Caco-2 (cell line): ENCODE results near the gene HGD. TPM values are rescaled to one million over a fixed set of nuclear protein-coding genes. Genes with fewer than 3 reads are reported as not detected.

ENCODE experiments used
- BruUV-seq: library from RNA; stranded (reverse); fragments of 400-500 nt; replicated peaks from 2 replicates; lab custom pipeline; 2021; lab: Mats Ljungman, UMichigan
- CTCF ChIA-PET: fragments of 300-600 bp; sonication (Branson Sonifier 250); formaldehyde crosslinking; loops from one replicate; lab custom pipeline; 2022; ENCODE audit warnings: antibody characterized with exemption; lab: Charles Lee
- POLR2A ChIA-PET: fragments of 300-600 bp; sonication (Branson Sonifier 250); formaldehyde crosslinking; loops from one replicate; lab custom pipeline; 2022; ENCODE audit warnings: antibody characterized with exemption; lab: Charles Lee
- DNase-seq, 2 experiments: peaks; one replicate each; pipeline versions ENCODE4 v3.0.0 to v3.0.0-alpha.2; 2020 to 2022
- H3K27me3 ChIP-seq: replicated peaks from 2 replicates; pipeline ENCODE4 v1.6.0; 2011; ENCODE audit warnings: low read length; ENCODE audit not compliant: control insufficient read depth, insufficient read depth
- H3K36me3 ChIP-seq: 2 replicates; pipeline ENCODE4 v1.5.1; 2011; ENCODE audit warnings: low read length; ENCODE audit not compliant: control insufficient read depth, insufficient read depth
- H3K4me1 ChIP-seq: fragments of 250-450 bp; sonication (Bioruptor Pico); 2 replicates; pipeline ENCODE4 v1.5.1; 2020; ENCODE audit warnings: mild to moderate bottlenecking
- H3K4me3 ChIP-seq: 2 replicates; pipeline ENCODE4 v1.5.1; 2011; ENCODE audit warnings: low read depth, mild to moderate bottlenecking, control low read depth, low read length
- H3K9me3 ChIP-seq: fragments of 250-450 bp; sonication (Bioruptor Pico); 2 replicates; pipeline ENCODE4 v1.5.1; 2020; ENCODE audit warnings: mild to moderate bottlenecking, moderate library complexity
- H3K27ac Mint-ChIP-seq: one replicate; pipeline ENCODE4 v1.8.0; 2022; ENCODE audit warnings: mixed read lengths; ENCODE audit not compliant: unreplicated experiment
- H3K27me3 Mint-ChIP-seq: one replicate; pipeline ENCODE4 v1.8.0; 2022; ENCODE audit warnings: mixed read lengths; ENCODE audit not compliant: insufficient read depth, unreplicated experiment
- H3K36me3 Mint-ChIP-seq: one replicate; pipeline ENCODE4 v1.8.0; 2022; ENCODE audit warnings: mild to moderate bottlenecking, mixed read lengths; ENCODE audit not compliant: insufficient read depth, unreplicated experiment
- H3K4me1 Mint-ChIP-seq: one replicate; pipeline ENCODE4 v1.8.0; 2022; ENCODE audit warnings: low read depth, mixed read lengths; ENCODE audit not compliant: unreplicated experiment
- H3K4me3 Mint-ChIP-seq: one replicate; pipeline ENCODE4 v1.8.0; 2022; ENCODE audit warnings: mild to moderate bottlenecking, moderate library complexity, mixed read lengths; ENCODE audit not compliant: unreplicated experiment
- H3K9me3 Mint-ChIP-seq: one replicate; pipeline ENCODE4 v1.8.0; 2022; ENCODE audit warnings: mixed read lengths; ENCODE audit not compliant: unreplicated experiment
- CTCF ChIP-seq, 2 experiments: fragments of 200-600 bp in 1 of 2; IDR thresholded peaks; 1 replicate in 1 of 2; 2 replicates in 1 of 2; pipeline versions ENCODE4 v1.5.1 to v1.8.0; 2011 to 2022; ENCODE audit warnings: antibody characterized with exemption in 1 of 2, control low read depth in 1 of 2, inconsistent platforms in 1 of 2, low read depth in 1 of 2, low read length in 1 of 2, mild to moderate bottlenecking in 1 of 2, moderate library complexity in 1 of 2; ENCODE audit not compliant: insufficient read depth in 1 of 2, severe bottlenecking in 1 of 2, unreplicated experiment in 1 of 2
- intact Hi-C: fragments of 100-400 bp; cut with micrococcal nuclease; formaldehyde crosslinking; loops from one replicate; pipeline ENCODE4 v1.10.0; 2022; ENCODE audit not compliant: unreplicated experiment
- total RNA-seq: library from RNA; stranded (reverse); gene quantifications from 2 replicates; pipeline ENCODE4 v1.2.3, GENCODE V29; 2022

HGD gene
- total RNA-seq, 1 experiment from 2014 or later, result 102 TPM

DNA sequence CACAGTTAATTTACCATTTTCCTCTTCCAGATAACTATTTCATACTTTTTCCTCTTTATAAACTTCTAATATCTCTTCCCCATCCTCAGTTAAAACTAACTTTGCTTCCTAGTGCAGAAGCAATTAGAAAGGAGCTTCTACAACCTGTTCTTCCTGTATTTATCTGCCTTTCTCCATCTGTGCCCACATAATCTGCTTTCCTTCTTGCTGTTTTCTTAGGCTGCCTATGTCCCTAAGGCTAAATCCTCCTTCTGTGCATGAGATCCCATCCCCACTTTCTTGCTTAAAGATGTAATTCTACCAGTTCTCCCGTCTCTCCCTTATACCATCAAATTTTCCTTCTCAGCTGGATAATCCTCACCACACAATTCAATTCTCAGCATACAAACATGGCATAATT lies 28.3 kb upstream of the HGD start:
- Mint-ChIP-seq H3K4me3 (no peak overlapping the region), H3K27me3 (no peaks in the 10 kb centered on the region), H3K4me1 (no peaks in the 10 kb centered on the region), H3K27ac (no peak overlapping the region), H3K36me3 (no peaks in the 10 kb centered on the region), H3K9me3 (no peaks in the 10 kb centered on the region)
- Histone ChIP-seq H3K9me3 (no peaks in the 10 kb centered on the region), H3K36me3 (no peaks in the 10 kb centered on the region), H3K4me1 (no peaks in the 10 kb centered on the region), H3K4me3 (no peak overlapping the region), H3K27me3 (no peaks in the 10 kb centered on the region)
- no peak for TF ChIP-seq CTCF (IDR thresholded peaks at IDR 0.05; ENCODE audit: insufficient read depth in 1 of 2, low read depth in 1 of 2, low read length in 1 of 2, severe bottlenecking in 1 of 2, unreplicated experiment in 1 of 2)
- no peak for DNase-seq
- CTCF ChIA-PET, result no interaction called here
- no TSS peak for BruUV-seq
- POLR2A ChIA-PET, result no interaction called here
- intact Hi-C loops, result no loop called here

DNA sequence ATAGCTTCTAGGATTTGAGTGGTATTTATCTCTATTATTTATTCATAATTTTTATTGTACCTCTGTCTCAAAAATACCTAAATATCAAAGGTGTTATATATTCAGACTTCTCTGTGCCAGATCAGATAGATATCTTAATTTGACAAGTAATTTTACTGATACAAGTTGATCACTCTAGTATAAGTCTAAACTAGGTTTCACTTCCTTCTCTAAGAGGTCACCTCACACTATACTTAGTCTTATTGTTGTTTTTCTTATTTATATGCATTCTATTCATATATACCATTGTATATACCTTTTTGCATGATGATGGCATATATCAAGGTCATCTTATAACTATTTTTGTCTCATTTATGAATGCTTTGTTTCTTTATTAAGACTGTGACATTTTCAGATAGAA lies 26.4 kb upstream of the HGD start:
- Mint-ChIP-seq H3K27ac (no peak overlapping the region), H3K27me3 (no peaks in the 10 kb centered on the region), H3K4me3 (no peak overlapping the region), H3K36me3 (peaks cover 7% of the 10 kb centered on the region), H3K4me1 (no peaks in the 10 kb centered on the region), H3K9me3 (no peaks in the 10 kb centered on the region)
- ChIA-PET CTCF (no interaction called here), POLR2A (no interaction called here)
- no peak overlapping the region for H3K4me3 ChIP-seq
- H3K27me3 ChIP-seq, result no peaks in the 10 kb centered on the region
- H3K36me3 ChIP-seq, result no peaks in the 10 kb centered on the region
- no peak for DNase-seq
- no peak for TF ChIP-seq CTCF (IDR thresholded peaks at IDR 0.05; ENCODE audit: insufficient read depth in 1 of 2, low read depth in 1 of 2, low read length in 1 of 2, severe bottlenecking in 1 of 2, unreplicated experiment in 1 of 2)
- H3K4me1 ChIP-seq, result no peaks in the 10 kb centered on the region
- intact Hi-C loops, result no loop called here
- no peaks in the 10 kb centered on the region for H3K9me3 ChIP-seq
- no TSS peak for BruUV-seq

DNA sequence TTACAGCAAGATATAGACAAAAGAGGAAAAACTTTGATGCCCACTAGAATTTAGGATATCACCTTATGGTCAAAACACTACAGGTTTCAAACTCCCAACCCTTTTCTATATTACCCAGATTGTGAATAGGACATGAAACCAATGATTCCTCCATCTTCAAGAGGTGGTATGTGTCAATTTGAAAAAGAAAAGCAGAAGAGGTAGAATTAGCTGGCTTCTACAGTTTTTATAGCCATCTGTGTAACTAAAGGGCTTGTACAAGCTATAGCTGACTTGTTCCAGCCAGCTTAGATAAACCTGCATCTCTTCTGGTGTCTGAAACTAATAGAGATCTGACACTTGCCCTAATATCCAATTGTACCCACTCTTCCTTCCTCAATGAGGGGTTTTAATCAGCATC lies 24.9 kb upstream of the HGD start:
- CTCF ChIA-PET, result no interaction called here

More for the DNA sequence above, 24.9 kb upstream of the HGD start:
- no peak overlapping the region for H3K27ac Mint-ChIP-seq
- Histone ChIP-seq H3K4me1 (no peaks in the 10 kb centered on the region), H3K9me3 (no peaks in the 10 kb centered on the region), H3K36me3 (no peaks in the 10 kb centered on the region), H3K4me3 (no peak overlapping the region), H3K27me3 (no peaks in the 10 kb centered on the region)
- no peak overlapping the region for H3K4me3 Mint-ChIP-seq
- no peaks in the 10 kb centered on the region for H3K9me3 Mint-ChIP-seq
- TF ChIP-seq CTCF (IDR thresholded peaks at IDR 0.05; ENCODE audit: insufficient read depth in 1 of 2, low read depth in 1 of 2, low read length in 1 of 2, severe bottlenecking in 1 of 2, unreplicated experiment in 1 of 2), result no peak
- no peak for DNase-seq
- no peaks in the 10 kb centered on the region for H3K4me1 Mint-ChIP-seq
- no TSS peak for BruUV-seq
- H3K36me3 Mint-ChIP-seq, result peaks cover 7% of the 10 kb centered on the region
- intact Hi-C loops, result no loop called here
- POLR2A ChIA-PET, result no interaction called here
- no peaks in the 10 kb centered on the region for H3K27me3 Mint-ChIP-seq
